LNCaP clone FGC (cell line): ENCODE data around the gene ARHGAP23.

Experiments
- DNase-seq: peaks from one replicate; pipeline ENCODE4 v3.0.0-alpha.2; 2011; ENCODE audit warnings: low read depth
- H3K4me3 ChIP-seq: 2 replicates; pipeline ENCODE4 v1.5.1; 2011; ENCODE audit warnings: mild to moderate bottlenecking, low read depth, low read length, control low read depth
- CTCF ChIP-seq: IDR thresholded peaks from 2 replicates; pipeline ENCODE4 v1.5.1; 2012; ENCODE audit warnings: mild to moderate bottlenecking; ENCODE audit not compliant: control insufficient read depth, insufficient read depth; ENCODE audit errors: extremely low read depth

The ARHGAP23 gene

GRCh38 chr17:38402897-38403296, 25.4 kb upstream of the ARHGAP23 start:
- H3K4me3 ChIP-seq, result no peak overlapping the region
- TF ChIP-seq CTCF, result peak; percentile 28; the same call in 1 of the 2 replicates
- DNase-seq, result no peak

- no peak overlapping the region for H3K4me3 ChIP-seq
- TF ChIP-seq CTCF, result no peak
- peak; percentile 45 for DNase-seq
Observed at GRCh38 chr17:38403491-38403890, 24.8 kb upstream of the ARHGAP23 start.

- no peak overlapping the region for H3K4me3 ChIP-seq
- TF ChIP-seq CTCF, result no peak
- DNase-seq, result no peak
Observed at GRCh38 chr17:38404174-38404943, 23.9 kb upstream of the ARHGAP23 start.

GRCh38 chr17:38405654-38406053, 22.6 kb upstream of the ARHGAP23 start:
- no peak for DNase-seq
- no peak overlapping the region for H3K4me3 ChIP-seq
- no peak for TF ChIP-seq CTCF

GRCh38 chr17:38410201-38410600, 18.1 kb upstream of the ARHGAP23 start:
- H3K4me3 ChIP-seq, result no peak overlapping the region
- DNase-seq, result no peak
- no peak for TF ChIP-seq CTCF

- no peak for DNase-seq
- no peak overlapping the region for H3K4me3 ChIP-seq
- TF ChIP-seq CTCF, result no peak
Observed at GRCh38 chr17:38415250-38416194, 12.7 kb upstream of the ARHGAP23 start.
